ENCODE results near the gene ETV7.

ETV7 gene

GRCh38 chr6:36320475-36320874 lies 67.0 kb downstream of the ETV7 start:
- no peak for DNase-seq (ENCODE audit: low read depth)

- DNase-seq (ENCODE audit: low read depth): no peak
Observed at GRCh38 chr6:36319821-36320220, 67.6 kb downstream of the ETV7 start.

GRCh38 chr6:36319436-36319762 lies 68.1 kb downstream of the ETV7 start:
- no peak for DNase-seq (ENCODE audit: low read depth)

GRCh38 chr6:36318690-36319435 lies 68.6 kb downstream of the ETV7 start:
- no peak for DNase-seq (ENCODE audit: low read depth)

- no peak for DNase-seq (ENCODE audit: low read depth)
Observed at GRCh38 chr6:36317623-36318022, 69.8 kb downstream of the ETV7 start.
